HepG2 (cell line): ENCODE results near the gene RALY. TPM values are rescaled to one million over a fixed set of nuclear protein-coding genes. Genes with fewer than 3 reads are reported as not detected.

Experiments
- ARNT2 ChIP-seq: sonication (generic); formaldehyde crosslinking; IDR thresholded peaks from 2 replicates; pipeline ENCODE4 v1.8.0; 2022; ENCODE audit warnings: mild to moderate bottlenecking, low read depth, missing genetic modification reagents, moderate library complexity
- HCFC1 ChIP-seq: fragments of 150-350 bp; IDR thresholded peaks from 2 replicates; pipeline ENCODE4 v1.6.1; 2014; ENCODE audit warnings: low read depth, low read length
- HNF1B ChIP-seq: sonication (generic); formaldehyde crosslinking; IDR thresholded peaks from 2 replicates; pipeline ENCODE4 v1.5.1; 2020; ENCODE audit warnings: mild to moderate bottlenecking, moderate library complexity, missing genetic modification reagents
- HOXA3 ChIP-seq: sonication (generic); formaldehyde crosslinking; IDR thresholded peaks from 2 replicates; pipeline ENCODE4 v1.5.0; 2020; ENCODE audit warnings: missing genetic modification reagents
- IRF9 ChIP-seq: sonication (generic); formaldehyde crosslinking; IDR thresholded peaks from 2 replicates; pipeline ENCODE4 v1.8.0; 2022; ENCODE audit warnings: missing genetic modification reagents, mild to moderate bottlenecking, borderline replicate concordance
- KDM5B ChIP-seq: sonication (generic); formaldehyde crosslinking; IDR thresholded peaks from 2 replicates; pipeline ENCODE4 v1.4.0; 2020; ENCODE audit warnings: missing genetic modification reagents, mild to moderate bottlenecking, borderline replicate concordance
- NFE2L1 ChIP-seq: sonication (generic); formaldehyde crosslinking; IDR thresholded peaks from 2 replicates; pipeline ENCODE4 v1.4.0; 2020; ENCODE audit warnings: missing genetic modification reagents, mild to moderate bottlenecking, borderline replicate concordance
- NFIC ChIP-seq: IDR thresholded peaks from 2 replicates; pipeline ENCODE4 v1.6.1; 2012; ENCODE audit warnings: mild to moderate bottlenecking, low read length, inconsistent platforms
- PRMT3 ChIP-seq: sonication (generic); formaldehyde crosslinking; IDR thresholded peaks from 2 replicates; pipeline ENCODE4 v1.8.1; 2022; ENCODE audit warnings: low read depth, mild to moderate bottlenecking, moderate library complexity, missing genetic modification reagents, borderline replicate concordance
- TRAFD1 ChIP-seq: sonication (generic); formaldehyde crosslinking; IDR thresholded peaks from 2 replicates; pipeline ENCODE4 v1.5.1; 2020; ENCODE audit warnings: missing genetic modification reagents, mild to moderate bottlenecking, borderline replicate concordance
- U2AF1 ChIP-seq: fragments of 200-400 bp; formaldehyde crosslinking; optimal IDR thresholded peaks from 2 replicates; pipeline ENCODE3; 2017; ENCODE audit warnings: mild to moderate bottlenecking, low read depth, low read length
- U2AF2 ChIP-seq: fragments of 200-400 bp; formaldehyde crosslinking; IDR thresholded peaks from 2 replicates; pipeline ENCODE4 v1.6.1; 2017; ENCODE audit warnings: low read depth, mild to moderate bottlenecking, low read length
- UBTF ChIP-seq: sonication (generic); formaldehyde crosslinking; IDR thresholded peaks from 2 replicates; pipeline ENCODE4 v1.4.0; 2020; ENCODE audit warnings: mild to moderate bottlenecking, missing genetic modification reagents
- ZBTB3 ChIP-seq: sonication (generic); formaldehyde crosslinking; IDR thresholded peaks from 2 replicates; pipeline ENCODE4 v1.4.0; 2020; ENCODE audit warnings: low read depth, mild to moderate bottlenecking, moderate library complexity, missing genetic modification reagents, borderline replicate concordance
- ZBTB38 ChIP-seq: sonication (generic); formaldehyde crosslinking; IDR thresholded peaks from 2 replicates; pipeline ENCODE4 v1.5.1; 2020; ENCODE audit warnings: mild to moderate bottlenecking, missing genetic modification reagents
- ZFP36L2 ChIP-seq: sonication (generic); formaldehyde crosslinking; IDR thresholded peaks from 2 replicates; pipeline ENCODE4 v1.4.0; 2020; ENCODE audit warnings: missing genetic modification reagents
- ZNF280D ChIP-seq: sonication (generic); formaldehyde crosslinking; IDR thresholded peaks from 2 replicates; pipeline ENCODE4 v1.5.1; 2020; ENCODE audit warnings: mild to moderate bottlenecking, missing genetic modification reagents
- ZNF737 ChIP-seq: sonication (generic); formaldehyde crosslinking; IDR thresholded peaks from 2 replicates; pipeline ENCODE4 v1.5.0; 2020; ENCODE audit warnings: missing genetic modification reagents, mild to moderate bottlenecking, borderline replicate concordance
- ZSCAN25 ChIP-seq: sonication (generic); formaldehyde crosslinking; IDR thresholded peaks from 2 replicates; pipeline ENCODE4 v1.8.0; 2022; ENCODE audit warnings: mild to moderate bottlenecking, missing genetic modification reagents
- polyA plus RNA-seq, 8 experiments: library from polyadenylated mRNA; depleted of rRNA in 3 of 8; stranded (reverse) in 7 of 8; unstranded in 1 of 8; fragments of >200 nt; fragmentation: Illumina TruSeq in 4 of 8; extraction: Trizol in 4 of 8; gene quantifications; 2 replicates each; pipeline versions ENCODE4 v1.2.1 to v1.2.3, GENCODE V29; 2011 to 2016; ENCODE audit warnings: low read depth in 4 of 8, missing spikeins in 1 of 8, mixed read lengths in 1 of 8; ENCODE audit not compliant: insufficient read depth in 1 of 8
- total RNA-seq, 5 experiments: library from RNA; depleted of rRNA; stranded (reverse); fragments of >200 nt; fragmentation: Illumina TruSeq; extraction: Trizol; gene quantifications; 2 replicates each; pipeline ENCODE4 v1.2.3, GENCODE V29; 2016; ENCODE audit warnings: low read depth in 1 of 5

Gene RALY
- total and polyA plus RNA-seq, 2 of the 13 experiments (the other 11 are each of a cell fraction or from before 2014, with no cell fraction given): 178 to 186 TPM

GRCh38 chr20:33991502-33991901 lies 2.2 kb upstream of the RALY start (continued):
- TF ChIP-seq ZNF280D (0 out of 2 replicates have a peak, but pooled peaks have one; percentile 9), PRMT3 (0 out of 2 replicates have a peak, but pooled peaks have one; percentile 29), IRF9 (CRISPR knock-in tag) (no peak), KDM5B (CRISPR knock-in tag) (no peak), ZBTB3 (CRISPR knock-in tag) (no peak), ZBTB38 (CRISPR knock-in tag) (peak; percentile 80; the same call in 1 of the 2 replicates), NFE2L1 (CRISPR knock-in tag) (no peak), NFIC (0 out of 2 replicates have a peak, but pooled peaks have one; percentile 20), ARNT2 (CRISPR knock-in tag) (peak; percentile 3; the same call in 1 of the 2 replicates), UBTF (CRISPR knock-in tag) (no peak), U2AF2 (no peak), HOXA3 (CRISPR knock-in tag) (no peak), HCFC1 (no peak), ZSCAN25 (CRISPR knock-in tag) (0 out of 2 replicates have a peak, but pooled peaks have one; percentile 14), ZNF737 (CRISPR knock-in tag) (no peak), U2AF1 (no peak), ZFP36L2 (CRISPR knock-in tag) (no peak), HNF1B (CRISPR knock-in tag) (0 out of 2 replicates have a peak, but pooled peaks have one; percentile 5), TRAFD1 (no peak)
